Ishikawa (cell line): Measurements from ENCODE around the gene PGAP3.

Source experiments
- CEBPB ChIP-seq: IDR thresholded peaks from 2 replicates; pipeline ENCODE4 v1.6.1; 2012
- CREB1 ChIP-seq: IDR thresholded peaks from 2 replicates; pipeline ENCODE4 v1.6.1; 2012; ENCODE audit warnings: low read depth
- EGR1 ChIP-seq: IDR thresholded peaks from 2 replicates; pipeline ENCODE4 v1.6.1; 2012
- EP300 ChIP-seq: IDR thresholded peaks from 2 replicates; pipeline ENCODE4 v1.6.1; 2012; ENCODE audit warnings: borderline replicate concordance
- FOXM1 ChIP-seq: IDR thresholded peaks from 2 replicates; pipeline ENCODE4 v1.6.1; 2012; ENCODE audit warnings: low read depth, borderline replicate concordance
- MAX ChIP-seq: IDR thresholded peaks from 2 replicates; pipeline ENCODE4 v1.6.1; 2012
- NFIC ChIP-seq: IDR thresholded peaks from 2 replicates; pipeline ENCODE4 v1.6.1; 2012
- RAD21 ChIP-seq: IDR thresholded peaks from 2 replicates; pipeline ENCODE4 v1.6.1; 2012; ENCODE audit warnings: low read depth
- TAF1 ChIP-seq: IDR thresholded peaks from 2 replicates; pipeline ENCODE4 v1.6.1; 2012; ENCODE audit warnings: low read depth, mild to moderate bottlenecking
- TCF12 ChIP-seq: IDR thresholded peaks from 2 replicates; pipeline ENCODE4 v1.6.1; 2012; ENCODE audit warnings: low read depth
- TEAD4 ChIP-seq: IDR thresholded peaks from 2 replicates; pipeline ENCODE4 v1.6.1; 2012
- YY1 ChIP-seq: IDR thresholded peaks from 2 replicates; pipeline ENCODE4 v1.6.1; 2012; ENCODE audit warnings: low read depth
- ZBTB7A ChIP-seq: IDR thresholded peaks from 2 replicates; pipeline ENCODE4 v1.6.1; 2012; ENCODE audit warnings: low read depth
- TF ChIP-seq, protein P1 (sequence below): IDR thresholded peaks from 2 replicates; pipeline ENCODE4 v1.6.1; 2012; ENCODE audit warnings: low read depth, mild to moderate bottlenecking
- TF ChIP-seq, protein P2 (sequence below): IDR thresholded peaks from 2 replicates; pipeline ENCODE4 v1.6.1; 2012

The PGAP3 gene

GRCh38 chr17:39648616-39649366, 39.1 kb downstream of the PGAP3 start:
- TF ChIP-seq TCF12 (no peak), CREB1 (no peak), YY1 (no peak), RAD21 (no peak), FOXM1 (no peak), ZBTB7A (no peak), EGR1 (no peak), EP300 (no peak), MAX (no peak), NFIC (no peak), TEAD4 (no peak), CEBPB (no peak), TAF1 (no peak)
- TF ChIP-seq, protein P1, sequence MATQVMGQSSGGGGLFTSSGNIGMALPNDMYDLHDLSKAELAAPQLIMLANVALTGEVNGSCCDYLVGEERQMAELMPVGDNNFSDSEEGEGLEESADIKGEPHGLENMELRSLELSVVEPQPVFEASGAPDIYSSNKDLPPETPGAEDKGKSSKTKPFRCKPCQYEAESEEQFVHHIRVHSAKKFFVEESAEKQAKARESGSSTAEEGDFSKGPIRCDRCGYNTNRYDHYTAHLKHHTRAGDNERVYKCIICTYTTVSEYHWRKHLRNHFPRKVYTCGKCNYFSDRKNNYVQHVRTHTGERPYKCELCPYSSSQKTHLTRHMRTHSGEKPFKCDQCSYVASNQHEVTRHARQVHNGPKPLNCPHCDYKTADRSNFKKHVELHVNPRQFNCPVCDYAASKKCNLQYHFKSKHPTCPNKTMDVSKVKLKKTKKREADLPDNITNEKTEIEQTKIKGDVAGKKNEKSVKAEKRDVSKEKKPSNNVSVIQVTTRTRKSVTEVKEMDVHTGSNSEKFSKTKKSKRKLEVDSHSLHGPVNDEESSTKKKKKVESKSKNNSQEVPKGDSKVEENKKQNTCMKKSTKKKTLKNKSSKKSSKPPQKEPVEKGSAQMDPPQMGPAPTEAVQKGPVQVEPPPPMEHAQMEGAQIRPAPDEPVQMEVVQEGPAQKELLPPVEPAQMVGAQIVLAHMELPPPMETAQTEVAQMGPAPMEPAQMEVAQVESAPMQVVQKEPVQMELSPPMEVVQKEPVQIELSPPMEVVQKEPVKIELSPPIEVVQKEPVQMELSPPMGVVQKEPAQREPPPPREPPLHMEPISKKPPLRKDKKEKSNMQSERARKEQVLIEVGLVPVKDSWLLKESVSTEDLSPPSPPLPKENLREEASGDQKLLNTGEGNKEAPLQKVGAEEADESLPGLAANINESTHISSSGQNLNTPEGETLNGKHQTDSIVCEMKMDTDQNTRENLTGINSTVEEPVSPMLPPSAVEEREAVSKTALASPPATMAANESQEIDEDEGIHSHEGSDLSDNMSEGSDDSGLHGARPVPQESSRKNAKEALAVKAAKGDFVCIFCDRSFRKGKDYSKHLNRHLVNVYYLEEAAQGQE: no peak
- TF ChIP-seq, protein P2, sequence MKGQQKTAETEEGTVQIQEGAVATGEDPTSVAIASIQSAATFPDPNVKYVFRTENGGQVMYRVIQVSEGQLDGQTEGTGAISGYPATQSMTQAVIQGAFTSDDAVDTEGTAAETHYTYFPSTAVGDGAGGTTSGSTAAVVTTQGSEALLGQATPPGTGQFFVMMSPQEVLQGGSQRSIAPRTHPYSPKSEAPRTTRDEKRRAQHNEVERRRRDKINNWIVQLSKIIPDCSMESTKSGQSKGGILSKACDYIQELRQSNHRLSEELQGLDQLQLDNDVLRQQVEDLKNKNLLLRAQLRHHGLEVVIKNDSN: no peak

- TF ChIP-seq EGR1: no peak
- TF ChIP-seq CEBPB: no peak
- TF ChIP-seq, protein P2: no peak
- no peak for TF ChIP-seq EP300
- TF ChIP-seq, protein P1: no peak
- TF ChIP-seq FOXM1: no peak
- no peak for TF ChIP-seq TEAD4
- no peak for TF ChIP-seq TCF12
- TF ChIP-seq ZBTB7A: no peak
- TF ChIP-seq YY1: no peak
- no peak for TF ChIP-seq CREB1
- no peak for TF ChIP-seq MAX
- TF ChIP-seq NFIC: no peak
- TF ChIP-seq RAD21: no peak
- TF ChIP-seq TAF1: no peak
These were observed 40.6 kb downstream of the PGAP3 start for GRCh38 chr17:39647256-39647655.

GRCh38 chr17:39643271-39643670, 44.6 kb downstream of the PGAP3 start:
- TF ChIP-seq CEBPB: no peak
- no peak for TF ChIP-seq TEAD4
- no peak for TF ChIP-seq TAF1
- TF ChIP-seq, protein P1: no peak
- no peak for TF ChIP-seq EP300
- no peak for TF ChIP-seq YY1
- no peak for TF ChIP-seq ZBTB7A
- TF ChIP-seq FOXM1: no peak
- TF ChIP-seq EGR1: no peak
- no peak for TF ChIP-seq TCF12
- TF ChIP-seq NFIC: no peak
- no peak for TF ChIP-seq CREB1
- no peak for TF ChIP-seq MAX
- TF ChIP-seq RAD21: no peak
- TF ChIP-seq, protein P2: no peak
